GM23338 (cell line): ENCODE measurements around the gene SELENOW.

Experiments used
- EZH2 ChIP-seq: fragments of 200-600 bp; sonication (generic); IDR thresholded peaks from one replicate; pipeline ENCODE4 v1.8.0; 2017; ENCODE audit warnings: antibody characterized with exemption, mild to moderate bottlenecking, low read depth; ENCODE audit not compliant: unreplicated experiment
- POLR2AphosphoS5 ChIP-seq: IDR thresholded peaks from 2 replicates; pipeline ENCODE4 v1.6.1; 2016; ENCODE audit warnings: antibody characterized with exemption, low read depth
- ZNF331 ChIP-seq: fragments of 250-450 bp; sonication (Bioruptor Pico); IDR thresholded peaks from 2 replicates; pipeline ENCODE4 v1.5.0; 2020; ENCODE audit warnings: low read depth, mild to moderate bottlenecking, moderate library complexity

GRCh38 chr19:47756627-47756929, 21.9 kb upstream of the SELENOW start:
- TF ChIP-seq POLR2AphosphoS5 (no peak), EZH2 (no peak), ZNF331 (no peak)
